Panc1 (cell line): Measurements from ENCODE around the gene USP53. TPM values are rescaled to one million over a fixed set of nuclear protein-coding genes. Genes with fewer than 3 reads are reported as not detected.
A peak's percentile ranks its signal among the peaks of the same experiment; 100 is the strongest.

Source experiments
- ATAC-seq: fragments of 200-7000 bp; cut with Tn5 transposase; 2 replicates; pipeline ENCODE4 v1.9.1; 2020; ENCODE audit warnings: mild to moderate bottlenecking, moderate library complexity
- Bru-seq: library from RNA; stranded (reverse); fragments of 400-500 nt; gene quantifications from one replicate; lab custom pipeline; 2021; lab: Mats Ljungman, UMichigan
- BruChase-seq, 2 experiments: library from RNA; stranded (reverse); fragments of 400-500 nt; gene quantifications; one replicate each; lab custom pipeline; 2021; lab: Mats Ljungman, UMichigan
- BruUV-seq: library from RNA; stranded (reverse); fragments of 400-500 nt; replicated peaks from 2 replicates; lab custom pipeline; 2021; lab: Mats Ljungman, UMichigan
- CTCF ChIA-PET: fragments of 300-600 bp; sonication (Branson Sonifier 250); formaldehyde crosslinking; loops from one replicate; lab custom pipeline; 2022; ENCODE audit warnings: antibody characterized with exemption; lab: Charles Lee
- POLR2A ChIA-PET: fragments of 300-600 bp; sonication (Branson Sonifier 250); formaldehyde crosslinking; loops from one replicate; lab custom pipeline; 2022; ENCODE audit warnings: antibody characterized with exemption; lab: Charles Lee
- DNase-seq: peaks from one replicate; pipeline ENCODE4 v3.0.0-alpha.2; 2010; ENCODE audit warnings: low read depth, low spot score
- H3K27ac ChIP-seq: 2 replicates; pipeline ENCODE4 v1.5.1; 2011; ENCODE audit warnings: mild to moderate bottlenecking, low read length, inconsistent platforms
- H3K27me3 ChIP-seq: fragments of 200-500 bp; sonication (Bioruptor generic); 2 replicates; pipeline ENCODE4 v1.6.0; 2014; ENCODE audit warnings: low read length, inconsistent platforms; ENCODE audit not compliant: control insufficient read depth, insufficient read depth
- H3K36me3 ChIP-seq: fragments of 200-500 bp; sonication (Bioruptor generic); 2 replicates; pipeline ENCODE4 v1.5.1; 2014; ENCODE audit warnings: inconsistent platforms, mild to moderate bottlenecking, low read length, moderate library complexity; ENCODE audit not compliant: control insufficient read depth, insufficient read depth
- H3K4me1 ChIP-seq: 2 replicates; pipeline ENCODE4 v1.5.1; 2011; ENCODE audit warnings: inconsistent platforms, mild to moderate bottlenecking, low read length, moderate library complexity; ENCODE audit not compliant: control insufficient read depth, insufficient read depth
- H3K4me3 ChIP-seq, 2 experiments: 2 replicates each; pipeline ENCODE4 v1.5.1; 2011 to 2012; ENCODE audit warnings: low read depth in 2 of 2, low read length in 2 of 2, mild to moderate bottlenecking in 2 of 2, inconsistent platforms in 1 of 2, moderate library complexity in 1 of 2
- H3K9me3 ChIP-seq: fragments of 200-500 bp; sonication (Bioruptor generic); 2 replicates; pipeline ENCODE4 v1.5.1; 2014; ENCODE audit warnings: low read depth, mild to moderate bottlenecking, inconsistent platforms, low read length, moderate library complexity; ENCODE audit not compliant: control insufficient read depth, insufficient read depth
- CTCF ChIP-seq: fragments of 450-650 bp; IDR thresholded peaks from 2 replicates; pipeline ENCODE4 v1.5.1; 2017; ENCODE audit warnings: mild to moderate bottlenecking
- POLR2AphosphoS5 ChIP-seq: IDR thresholded peaks from 2 replicates; pipeline ENCODE4 v1.6.1; 2012; ENCODE audit warnings: mild to moderate bottlenecking, low read depth, low read length, moderate library complexity
- REST ChIP-seq, 2 experiments: IDR thresholded peaks; 2 replicates each; pipeline ENCODE4 v1.6.1; 2011 to 2012; ENCODE audit warnings: low read depth in 2 of 2, control low read depth in 1 of 2, low read length in 1 of 2, mild to moderate bottlenecking in 1 of 2, moderate library complexity in 1 of 2; ENCODE audit not compliant: insufficient read depth in 1 of 2
- SIN3A ChIP-seq: IDR thresholded peaks from 2 replicates; pipeline ENCODE4 v1.6.1; 2012; ENCODE audit warnings: low read depth, mild to moderate bottlenecking, low read length, moderate library complexity, borderline replicate concordance; ENCODE audit not compliant: insufficient read depth
- TCF7L2 ChIP-seq: IDR thresholded peaks from 2 replicates; pipeline ENCODE4 v1.6.1; 2011; ENCODE audit warnings: mild to moderate bottlenecking, low read depth, low read length, inconsistent platforms
- in situ Hi-C: cut with HindIII; loops from 2 replicates; pipeline ENCODE4 v1.10.0; 2016; ENCODE audit warnings: low sequenced_read_pairs, low pct_unique_long_range_greater_than_20kb
- intact Hi-C: fragments of 100-400 bp; cut with micrococcal nuclease; formaldehyde crosslinking; loops from one replicate; pipeline ENCODE4 v1.10.0; 2022; ENCODE audit not compliant: unreplicated experiment
- long read RNA-seq: library from polyadenylated mRNA; unstranded; transcript quantifications from one replicate; pipeline ENCODE4 v2.0.0, GENCODE V29; 2021; ENCODE audit not compliant: unreplicated experiment
- polyA plus RNA-seq: library from polyadenylated mRNA; unstranded; fragments of >200 nt; gene quantifications from one replicate; pipeline ENCODE4 v1.2.1, GENCODE V29; 2012; ENCODE audit warnings: missing spikeins; ENCODE audit not compliant: insufficient read length
- total RNA-seq: library from RNA; stranded (reverse); gene quantifications from one replicate; pipeline ENCODE4 v1.2.1, GENCODE V29; 2021; ENCODE audit not compliant: unreplicated experiment

The USP53 gene
- total RNA-seq, result 5.3 TPM
- 2.2 TPM for polyA plus RNA-seq
- percentile 58 among the genes with signal in this experiment for Bru-seq, nascent RNA
- percentile 59 among the genes with signal in this experiment for BruChase-seq, experiment 1, labeled RNA remaining after a 2-hour chase
- BruChase-seq, experiment 2, labeled RNA remaining after a 6-hour chase, result percentile 56 among the genes with signal in this experiment
- long read RNA-seq, partial matches to known transcripts, result 0 of 4 reads
- long read RNA-seq, other reads (novel, unspliced or antisense), result 3 of 4 reads

- no peaks in the 10 kb centered on the region for H3K27me3 ChIP-seq
- ATAC-seq (peak; percentile 98), DNase-seq (peak; percentile 90)
- ChIA-PET CTCF (interaction anchor here (0.6 kb wide), 1 partner anchor 179 kb away, joined by 3 read pairs; no protein-coding TSS in a partner anchor), POLR2A (no interaction called here)
- in situ Hi-C loops (no loop called here), intact Hi-C loops (no loop called here)
- H3K4me1 ChIP-seq, result no peaks in the 10 kb centered on the region
- BruUV-seq, result no TSS peak
- H3K4me3 ChIP-seq, result peak within 1 kb of the TSS; percentile 74 to 81
- H3K9me3 ChIP-seq, result no peaks in the 10 kb centered on the region
- H3K27ac ChIP-seq, result peak within 1 kb of the TSS; percentile 77
- no peaks in the 10 kb centered on the region for H3K36me3 ChIP-seq
- TF ChIP-seq POLR2AphosphoS5, result peak; percentile 77
- TF ChIP-seq REST (IDR thresholded peaks at IDR 0.05; ENCODE audit: insufficient read depth in 1 of 2, low read depth in 2 of 2, low read length in 1 of 2), result no peak
Observed at GRCh38 chr4:119212234-119212963, at the start of gene USP53. USP53 (plus strand) TSS chr4:119212713; CDS start chr4:119239760, 27,047 bp downstream.

GRCh38 chr4:119165767-119166166, 46.7 kb upstream of the USP53 start:
- H3K27me3 ChIP-seq, result no peaks in the 10 kb centered on the region
- no peak overlapping the region for H3K4me3 ChIP-seq
- no peaks in the 10 kb centered on the region for H3K36me3 ChIP-seq
- no TSS peak for BruUV-seq
- H3K9me3 ChIP-seq, result no peaks in the 10 kb centered on the region
- intact Hi-C loops, result no loop called here
- no peaks in the 10 kb centered on the region for H3K4me1 ChIP-seq
- ATAC-seq, result no peak
- ChIA-PET POLR2A (no interaction called here), CTCF (no interaction called here)
- in situ Hi-C loops, result no loop called here
- no peak overlapping the region for H3K27ac ChIP-seq
- TF ChIP-seq SIN3A (no peak), TCF7L2 (no peak), CTCF (no peak), REST (IDR thresholded peaks at IDR 0.05; ENCODE audit: insufficient read depth in 1 of 2, low read depth in 2 of 2, low read length in 1 of 2) (no peak), POLR2AphosphoS5 (no peak)
- no peak for DNase-seq
